Tibial artery (tissue), 4 donors: ENCODE results near the gene IQGAP2.

Source experiments
- DNase-seq, 2 donors: peaks; one replicate each; pipeline ENCODE4 v3.0.0-alpha.2; 2019
- H3K27ac ChIP-seq, 2 donors: fragments of 200-600 bp; sonication (generic) in 1 of 2; 1 replicate in 1 of 2; 2 replicates in 1 of 2; pipeline ENCODE4 v1.5.1; 2018 to 2019; ENCODE audit warnings: mild to moderate bottlenecking in 1 of 2
- H3K27me3 ChIP-seq, 2 donors: fragments of 200-600 bp; sonication (generic) in 1 of 2; one replicate each; pipeline versions ENCODE4 v1.5.1 to v1.6.0; 2016 to 2019
- H3K36me3 ChIP-seq, 3 donors: fragments of 200-600 bp; sonication (generic) in 2 of 3; one replicate each; pipeline ENCODE4 v1.5.1; 2016 to 2019; ENCODE audit warnings: mild to moderate bottlenecking in 2 of 3
- H3K4me1 ChIP-seq, 4 donors: fragments of 200-600 bp; sonication (generic) in 2 of 4; 1 replicate in 3 of 4; 2 replicates in 1 of 4; pipeline ENCODE4 v1.5.1; 2016 to 2019
- H3K4me3 ChIP-seq, 2 donors: fragments of 200-600 bp; sonication (generic) in 1 of 2; 1 replicate in 1 of 2; 2 replicates in 1 of 2; pipeline ENCODE4 v1.5.1; 2018 to 2019; ENCODE audit warnings: mild to moderate bottlenecking in 2 of 2
- H3K9me3 ChIP-seq, 3 donors: fragments of 200-600 bp; sonication (generic) in 1 of 3; one replicate each; pipeline ENCODE4 v1.5.1; 2016 to 2019
- CTCF ChIP-seq, 2 experiments: fragments of 200-600 bp in 1 of 2; fragments of 450-650 bp in 1 of 2; IDR thresholded peaks; one replicate each; pipeline ENCODE4 v1.5.1; 2017 to 2019; ENCODE audit warnings: antibody characterized with exemption in 2 of 2, mild to moderate bottlenecking in 1 of 2, moderate library complexity in 1 of 2
- intact Hi-C: fragments of 100-400 bp; cut with DNase I; formaldehyde crosslinking; loops from one replicate; pipeline ENCODE4 v1.15.0; 2023; ENCODE audit warnings: low total_unique reads

IQGAP2 gene

GRCh38 chr5:76704131-76704663, 301.1 kb downstream of the IQGAP2 start:
- Histone ChIP-seq H3K9me3 (no peaks in the 10 kb centered on the region), H3K4me3 (no peak overlapping the region), H3K27ac (no peak overlapping the region), H3K27me3 (no peaks in the 10 kb centered on the region), H3K36me3 (no peaks in the 10 kb centered on the region), H3K4me1 (peaks cover 0 to 12% (median 3%) of the 10 kb centered on the region in 4 donors)
- no peak for DNase-seq
- intact Hi-C loops = no loop called here
- TF ChIP-seq CTCF (IDR thresholded peaks at IDR 0.05) = no peak

DNA sequence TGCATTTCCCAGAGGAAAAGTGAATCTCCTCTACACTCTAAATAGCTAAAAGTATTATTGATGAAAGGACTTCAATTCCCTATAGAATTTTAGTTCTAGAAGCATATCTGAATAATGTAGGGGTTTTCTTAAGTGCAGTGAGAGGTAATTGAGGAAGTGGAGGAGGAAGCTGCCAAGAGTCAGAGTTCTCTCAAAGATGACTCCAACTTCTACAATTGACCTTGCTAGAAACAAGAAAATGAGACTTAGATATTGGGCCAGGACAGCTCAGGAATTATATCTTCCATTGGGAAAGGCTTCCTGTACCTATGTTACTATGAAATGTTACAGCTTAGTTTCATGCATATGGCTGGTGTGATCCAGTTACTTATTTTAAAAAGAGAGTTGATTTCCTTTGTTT, 302.5 kb downstream of the IQGAP2 start:
- Histone ChIP-seq H3K27me3 (no peaks in the 10 kb centered on the region), H3K36me3 (no peaks in the 10 kb centered on the region), H3K9me3 (no peaks in the 10 kb centered on the region), H3K4me1 (peaks cover 0 to 12% (median 3%) of the 10 kb centered on the region in 4 donors), H3K4me3 (no peak overlapping the region), H3K27ac (no peak overlapping the region)
- no peak for DNase-seq
- intact Hi-C loops = no loop called here
- TF ChIP-seq CTCF (IDR thresholded peaks at IDR 0.05) = no peak

DNA sequence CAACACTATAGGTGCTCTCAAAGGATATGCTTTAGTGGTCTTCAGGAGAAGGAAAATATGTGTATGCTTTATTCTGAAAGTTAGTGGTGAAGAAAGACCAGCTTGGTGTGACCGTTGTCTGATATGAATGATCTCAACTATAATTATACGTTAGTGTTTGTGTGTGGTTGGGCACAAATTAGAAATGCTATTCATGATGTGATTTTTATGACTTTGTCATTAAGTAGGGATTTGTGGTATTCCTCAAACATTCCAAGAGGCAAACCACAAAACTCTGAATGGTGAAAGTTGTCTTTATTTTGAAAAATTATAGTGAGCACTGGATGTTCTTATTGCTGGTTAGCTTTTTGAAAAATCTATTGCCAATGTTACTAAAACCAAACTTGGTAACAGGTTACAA, 306.7 kb downstream of the IQGAP2 start:
- no peak overlapping the region for H3K4me3 ChIP-seq

DNA sequence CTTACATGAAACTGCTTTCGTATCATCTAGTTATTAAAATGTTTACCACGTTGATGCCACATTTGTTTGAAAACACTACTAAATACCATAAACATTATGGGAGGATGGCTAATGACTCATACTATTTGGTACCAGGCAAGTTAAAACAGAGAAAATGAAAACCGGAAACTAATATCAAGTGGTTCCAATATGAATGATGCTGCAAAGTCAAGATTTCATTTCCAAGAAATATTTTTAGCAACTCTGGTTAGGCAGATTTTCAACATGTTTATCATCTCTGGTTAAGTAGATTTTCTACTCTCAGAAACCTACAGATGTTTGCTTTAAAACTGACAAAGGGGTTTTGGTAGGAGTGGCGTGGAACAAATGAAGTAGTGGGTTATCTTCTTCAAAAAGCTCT, 307.9 kb downstream of the IQGAP2 start:
- H3K4me3 ChIP-seq = no peak overlapping the region
- no peaks in the 10 kb centered on the region for H3K9me3 ChIP-seq
- peaks cover 0 to 17% (median 11%) of the 10 kb centered on the region in 4 donors for H3K4me1 ChIP-seq
- TF ChIP-seq CTCF (IDR thresholded peaks at IDR 0.05) = no peak
- H3K27me3 ChIP-seq = no peaks in the 10 kb centered on the region
- no peaks in the 10 kb centered on the region for H3K36me3 ChIP-seq
- no peak for DNase-seq
- H3K27ac ChIP-seq = peak overlapping the region; percentile 45 to 56
- intact Hi-C loops = no loop called here

More for the DNA sequence above, 306.7 kb downstream of the IQGAP2 start:
- TF ChIP-seq CTCF (IDR thresholded peaks at IDR 0.05) = no peak
- Histone ChIP-seq H3K4me1 (peaks cover 0 to 6% (median 3%) of the 10 kb centered on the region in 4 donors), H3K36me3 (no peaks in the 10 kb centered on the region), H3K27me3 (no peaks in the 10 kb centered on the region), H3K9me3 (no peaks in the 10 kb centered on the region), H3K27ac (peak overlapping the region in 1 of 2 donors; percentile 21)
- no peak for DNase-seq
- intact Hi-C loops = no loop called here

- intact Hi-C loops = no loop called here
- no peak for DNase-seq
- no peak for TF ChIP-seq CTCF (IDR thresholded peaks at IDR 0.05)
Measured at GRCh38 chr5:76714751-76715485, 311.8 kb downstream of the IQGAP2 start.

More at GRCh38 chr5:76714751-76715485, 311.8 kb downstream of the IQGAP2 start:
- Histone ChIP-seq H3K4me1 (peaks cover 0 to 27% (median 15%) of the 10 kb centered on the region in 4 donors), H3K36me3 (no peaks in the 10 kb centered on the region), H3K27ac (peak overlapping the region; percentile 69 to 75), H3K27me3 (no peaks in the 10 kb centered on the region), H3K9me3 (no peaks in the 10 kb centered on the region), H3K4me3 (peak overlapping the region; percentile 67 to 72)
